Left lung (tissue), 10 donors: ENCODE results near the gene XIRP2. TPM values are rescaled to one million over a fixed set of nuclear protein-coding genes. Genes with fewer than 3 reads are reported as not detected.

Experiments
- ATAC-seq: fragments of 200-7000 bp; cut with Tn5 transposase; one replicate; pipeline ENCODE4 v1.9.1; 2020; ENCODE audit warnings: moderate library complexity
- DNase-seq, 4 donors: peaks; one replicate each; pipeline ENCODE4 v3.0.0-alpha.2; 2013 to 2020
- H3K27ac ChIP-seq, 2 donors: fragments of 200-600 bp; sonication (generic) in 1 of 2; one replicate each; pipeline versions ENCODE4 v1.5.0 to v1.8.0; 2020 to 2021
- H3K27me3 ChIP-seq, 2 donors: fragments of 200-600 bp; sonication (generic) in 1 of 2; one replicate each; pipeline versions ENCODE4 v1.5.0 to v1.8.0; 2020 to 2021
- H3K36me3 ChIP-seq, 2 donors: fragments of 200-600 bp; sonication (generic) in 1 of 2; one replicate each; pipeline versions ENCODE4 v1.5.0 to v1.8.0; 2020 to 2021
- H3K4me1 ChIP-seq, 2 donors: fragments of 200-600 bp; one replicate each; pipeline ENCODE4 v1.8.0; 2021
- H3K4me3 ChIP-seq, 2 donors: fragments of 200-600 bp; sonication (generic) in 1 of 2; one replicate each; pipeline versions ENCODE4 v1.5.0 to v1.8.0; 2020 to 2021; ENCODE audit warnings: mild to moderate bottlenecking in 1 of 2
- H3K9me3 ChIP-seq, 2 donors: fragments of 200-600 bp; sonication (generic) in 1 of 2; one replicate each; pipeline versions ENCODE4 v1.5.0 to v1.8.0; 2020 to 2021
- intact Hi-C, 2 donors: fragments of 100-400 bp; cut with DNase I; formaldehyde crosslinking; loops; one replicate each; pipeline versions ENCODE4 v1.11.2 to v1.14.2; 2022
- polyA plus RNA-seq, 6 donors: library from polyadenylated mRNA; unstranded; fragments of 120-200 nt; gene quantifications; one replicate each; pipeline ENCODE4 v1.2.1, GENCODE V29; 2013; ENCODE audit not compliant: insufficient read length in 6 of 6
- total RNA-seq, 2 donors: library from RNA; stranded (reverse); fragmentation: NEBNext Ultra II Directional; extraction: Animal tissue kit (Norgen Biotek cat#: 25700); gene quantifications; one replicate each; pipeline ENCODE4 v1.2.1, GENCODE V29; 2021
- TF ChIP-seq, protein P1 (sequence below), 2 donors: fragments of 200-600 bp; sonication (generic) in 1 of 2; IDR thresholded peaks; one replicate each; pipeline versions ENCODE4 v1.5.0 to v1.8.0; 2021; ENCODE audit warnings: antibody characterized with exemption in 2 of 2
- donor health status: DM: no; HTN: yes; CAD: no.
- donor health status: DM: no; HTN: no; CAD: no.

The XIRP2 gene
- total and polyA plus RNA-seq, 8 donors: 0.08 to 0.37 (median 0.27) TPM

DNA sequence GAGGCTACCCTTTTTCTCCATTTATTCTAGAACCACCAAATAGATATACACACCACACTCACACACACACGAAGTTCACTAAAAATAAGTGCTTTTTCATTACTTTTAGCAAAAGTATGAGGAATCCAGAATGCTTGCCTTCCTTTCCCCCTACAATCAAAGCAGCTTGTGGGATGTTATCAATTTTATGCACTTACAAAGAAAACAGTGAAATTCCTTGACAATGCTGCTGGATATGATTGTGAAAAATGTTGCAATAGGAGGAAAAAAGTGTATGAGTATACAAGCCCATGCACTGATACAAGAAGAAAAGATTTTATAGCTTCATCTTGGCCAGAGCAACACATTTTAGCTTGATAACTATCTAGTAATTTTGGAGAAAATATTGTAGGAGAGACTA, 269.2 kb downstream of the XIRP2 start:
- peaks cover 0 to 9% of the 10 kb centered on the region in 2 donors for H3K9me3 ChIP-seq
- no peaks in the 10 kb centered on the region for H3K27me3 ChIP-seq
- no peak overlapping the region for H3K4me3 ChIP-seq
- intact Hi-C loops: no loop called here
- DNase-seq (no peak), ATAC-seq (no peak)
- TF ChIP-seq, protein P1, sequence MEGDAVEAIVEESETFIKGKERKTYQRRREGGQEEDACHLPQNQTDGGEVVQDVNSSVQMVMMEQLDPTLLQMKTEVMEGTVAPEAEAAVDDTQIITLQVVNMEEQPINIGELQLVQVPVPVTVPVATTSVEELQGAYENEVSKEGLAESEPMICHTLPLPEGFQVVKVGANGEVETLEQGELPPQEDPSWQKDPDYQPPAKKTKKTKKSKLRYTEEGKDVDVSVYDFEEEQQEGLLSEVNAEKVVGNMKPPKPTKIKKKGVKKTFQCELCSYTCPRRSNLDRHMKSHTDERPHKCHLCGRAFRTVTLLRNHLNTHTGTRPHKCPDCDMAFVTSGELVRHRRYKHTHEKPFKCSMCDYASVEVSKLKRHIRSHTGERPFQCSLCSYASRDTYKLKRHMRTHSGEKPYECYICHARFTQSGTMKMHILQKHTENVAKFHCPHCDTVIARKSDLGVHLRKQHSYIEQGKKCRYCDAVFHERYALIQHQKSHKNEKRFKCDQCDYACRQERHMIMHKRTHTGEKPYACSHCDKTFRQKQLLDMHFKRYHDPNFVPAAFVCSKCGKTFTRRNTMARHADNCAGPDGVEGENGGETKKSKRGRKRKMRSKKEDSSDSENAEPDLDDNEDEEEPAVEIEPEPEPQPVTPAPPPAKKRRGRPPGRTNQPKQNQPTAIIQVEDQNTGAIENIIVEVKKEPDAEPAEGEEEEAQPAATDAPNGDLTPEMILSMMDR (IDR thresholded peaks at IDR 0.05): no peak
- H3K27ac ChIP-seq: no peak overlapping the region
- H3K4me1 ChIP-seq: no peaks in the 10 kb centered on the region
- no peaks in the 10 kb centered on the region for H3K36me3 ChIP-seq

DNA sequence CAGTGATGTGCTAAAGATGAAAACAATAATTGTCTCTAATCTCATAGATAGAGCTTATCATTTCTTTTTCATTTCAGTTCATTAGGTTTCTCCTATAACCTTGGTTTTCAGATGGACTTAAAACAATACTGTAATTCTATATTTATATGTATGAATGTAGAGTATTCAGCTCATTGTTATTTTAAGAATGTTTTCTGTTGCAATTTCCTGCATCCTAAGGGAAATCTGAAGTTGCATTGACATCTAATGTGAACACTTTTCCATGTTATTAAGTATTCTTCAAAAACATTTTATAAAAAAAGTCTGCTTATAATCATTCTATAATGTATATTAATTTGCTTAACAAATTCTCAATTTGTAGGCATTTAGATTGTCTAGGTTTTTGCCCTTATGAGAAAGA, 288.9 kb downstream of the XIRP2 start:
- intact Hi-C loops: no loop called here
- TF ChIP-seq, protein P1 (IDR thresholded peaks at IDR 0.05): no peak
- H3K4me1 ChIP-seq: no peaks in the 10 kb centered on the region

DNA sequence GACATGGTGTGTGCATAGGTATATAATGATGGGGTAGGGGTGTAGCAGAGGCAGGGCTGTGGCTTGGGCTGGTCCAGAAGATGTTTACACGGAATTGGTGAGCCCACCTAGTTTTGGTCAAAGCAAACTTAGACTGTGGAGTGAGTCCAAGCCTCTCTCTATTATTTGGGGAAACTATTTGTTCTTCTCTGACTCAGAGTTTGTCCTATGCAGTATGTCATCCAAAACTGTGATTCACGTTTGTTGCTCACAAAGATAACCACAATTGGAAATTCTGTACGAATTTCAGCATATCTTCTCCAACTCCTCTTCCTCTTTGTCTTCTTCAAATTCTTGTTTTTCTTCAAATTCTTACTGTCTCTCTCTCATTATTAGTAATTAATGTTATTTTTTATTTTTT, 292.9 kb downstream of the XIRP2 start:
- intact Hi-C loops: no loop called here
- peak; percentile 40 for ATAC-seq

More for the DNA sequence above, 288.9 kb downstream of the XIRP2 start:
- ATAC-seq (no peak), DNase-seq (no peak)
- peaks cover 0 to 8% of the 10 kb centered on the region in 2 donors for H3K9me3 ChIP-seq
- H3K36me3 ChIP-seq: no peaks in the 10 kb centered on the region
- H3K27ac ChIP-seq: no peak overlapping the region
- H3K27me3 ChIP-seq: no peaks in the 10 kb centered on the region
- no peak overlapping the region for H3K4me3 ChIP-seq

DNA sequence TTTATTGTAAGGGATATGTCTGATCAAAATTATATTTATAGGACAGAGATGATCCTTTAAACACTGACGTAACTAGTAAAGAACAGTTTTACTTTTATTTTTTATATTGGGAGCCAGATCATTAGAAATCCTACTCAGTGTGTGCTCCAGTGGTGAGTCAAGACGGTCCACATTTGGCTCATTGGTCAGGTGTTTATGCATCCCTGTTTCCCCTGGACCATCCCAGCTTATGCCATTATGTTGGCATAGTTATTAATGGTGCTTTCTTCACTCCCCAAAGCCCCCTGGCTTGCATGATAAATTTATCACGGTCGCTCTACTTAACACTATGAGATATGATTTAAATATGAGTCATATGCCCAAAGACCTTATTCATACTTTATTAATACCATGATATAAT, 293.4 kb downstream of the XIRP2 start:
- Histone ChIP-seq H3K36me3 (no peaks in the 10 kb centered on the region), H3K9me3 (no peaks in the 10 kb centered on the region), H3K4me1 (no peaks in the 10 kb centered on the region), H3K27ac (no peak overlapping the region), H3K4me3 (no peak overlapping the region), H3K27me3 (no peaks in the 10 kb centered on the region)
- intact Hi-C loops: no loop called here
- ATAC-seq (no peak), DNase-seq (no peak)
- TF ChIP-seq, protein P1 (IDR thresholded peaks at IDR 0.05): no peak

More for the DNA sequence above, 292.9 kb downstream of the XIRP2 start:
- no peaks in the 10 kb centered on the region for H3K4me1 ChIP-seq
- no peak for DNase-seq
- TF ChIP-seq, protein P1 (IDR thresholded peaks at IDR 0.05): no peak
- H3K27ac ChIP-seq: no peak overlapping the region
- H3K36me3 ChIP-seq: no peaks in the 10 kb centered on the region
- H3K9me3 ChIP-seq: no peaks in the 10 kb centered on the region
- no peak overlapping the region for H3K4me3 ChIP-seq
- H3K27me3 ChIP-seq: no peaks in the 10 kb centered on the region

DNA sequence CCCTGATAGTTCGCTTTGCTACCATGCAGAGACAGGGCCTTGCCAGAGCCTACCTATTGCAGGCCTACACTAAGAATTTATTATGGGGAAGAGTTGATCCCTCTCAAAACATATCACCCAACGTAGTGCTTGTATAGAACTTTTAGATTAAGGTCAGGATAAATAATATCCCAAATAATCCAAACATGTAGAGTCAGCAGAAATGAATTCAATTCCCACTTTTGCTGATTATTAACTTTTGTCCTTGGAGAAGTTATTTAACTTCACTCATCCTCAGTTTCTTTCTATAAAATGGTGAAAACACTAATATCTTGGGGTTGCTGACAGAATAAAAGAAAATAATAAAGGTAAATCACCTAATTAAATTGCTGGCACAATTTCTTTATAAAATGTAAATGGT, 294.1 kb downstream of the XIRP2 start:
- H3K36me3 ChIP-seq: no peaks in the 10 kb centered on the region
- no peak overlapping the region for H3K4me3 ChIP-seq
- DNase-seq: no peak
- TF ChIP-seq, protein P1 (IDR thresholded peaks at IDR 0.05): no peak
- ATAC-seq: no peak
- intact Hi-C loops: no loop called here
- H3K4me1 ChIP-seq: no peaks in the 10 kb centered on the region
- H3K27me3 ChIP-seq: no peaks in the 10 kb centered on the region
- no peaks in the 10 kb centered on the region for H3K9me3 ChIP-seq
- H3K27ac ChIP-seq: no peak overlapping the region
